HG03025 (cell line): Measurements from ENCODE around the gene WDHD1.
"Not testable (repeated sequence)": the region's sequence is repeated elsewhere in the genome, so short reads cannot be mapped to it uniquely, and the experiment has no call there.

Experiments
- ATAC-seq: cut with Tn5 transposase; IDR thresholded peaks from one replicate; pipeline ENCODE4 v1.9.1; 2021; ENCODE audit warnings: mild to moderate bottlenecking, moderate library complexity; ENCODE audit not compliant: unreplicated experiment, low FRiP score

The WDHD1 gene

GRCh38 chr14:54974788-54975414 lies 52.0 kb downstream of the WDHD1 start:
- no peak for ATAC-seq

DNA sequence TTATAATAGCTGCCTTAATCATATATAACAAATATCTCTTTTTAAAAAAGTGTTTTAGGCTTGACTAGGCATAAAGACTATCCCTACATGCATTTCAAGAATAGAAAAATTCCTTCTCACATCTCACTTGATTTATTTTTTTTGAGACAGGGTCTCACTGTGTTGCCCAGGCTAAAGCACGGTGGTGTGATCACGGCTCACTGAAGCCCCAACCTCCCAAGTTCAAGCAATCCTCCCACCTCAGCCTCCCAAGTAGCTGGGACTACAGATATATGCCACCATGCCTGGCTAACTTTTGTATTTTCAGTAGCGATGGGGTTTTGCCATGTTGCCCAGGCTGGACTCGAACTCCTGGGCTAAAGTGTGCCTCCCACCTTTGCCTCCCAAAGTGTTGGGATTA lies 59.4 kb downstream of the WDHD1 start:
- ATAC-seq = no peak

- ATAC-seq = no peak
These were observed 71.8 kb downstream of the WDHD1 start for GRCh38 chr14:54955143-54955542.

DNA sequence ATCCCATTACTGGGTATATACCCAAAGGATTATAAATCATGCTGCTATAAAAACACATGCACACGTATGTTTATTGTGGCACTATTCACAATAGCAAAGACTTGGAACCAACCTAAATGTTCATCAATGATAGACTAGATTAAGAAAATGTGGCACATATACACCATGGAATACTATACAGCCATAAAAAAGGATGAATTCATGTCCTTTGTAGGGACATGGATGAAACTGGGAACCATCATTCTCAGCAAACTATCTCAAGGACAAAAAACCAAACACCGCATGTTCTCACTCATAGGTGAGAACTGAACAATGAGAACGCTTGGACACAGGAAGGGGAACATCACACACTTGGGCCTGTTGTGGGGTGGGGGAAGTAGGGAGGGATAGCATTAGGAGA lies 73.3 kb downstream of the WDHD1 start:
- not testable (repeated sequence) for ATAC-seq

- ATAC-seq = not testable (repeated sequence)
These were observed 74.1 kb downstream of the WDHD1 start for GRCh38 chr14:54952803-54953202.

GRCh38 chr14:54947230-54947629 lies 79.7 kb downstream of the WDHD1 start:
- no peak for ATAC-seq

DNA sequence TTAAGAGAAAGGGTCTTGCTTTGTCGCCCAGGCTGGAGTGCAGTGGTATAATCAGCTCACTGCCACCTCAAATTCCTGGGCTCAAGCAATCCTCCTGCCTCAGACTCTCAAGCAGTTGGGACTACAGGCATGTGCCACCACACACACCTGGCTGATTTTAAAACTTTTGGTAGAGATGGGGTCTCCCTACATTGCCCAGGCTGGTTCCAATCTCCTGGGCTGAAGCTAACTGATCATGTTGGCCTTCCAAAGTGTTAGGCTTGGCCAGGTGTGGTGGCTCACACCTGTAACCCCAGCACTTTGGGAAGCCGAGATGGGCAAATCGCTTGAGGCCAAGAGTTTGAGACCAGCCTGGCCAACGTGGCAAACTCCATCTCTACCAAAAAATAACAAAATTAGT lies 80.4 kb downstream of the WDHD1 start:
- no peak for ATAC-seq

GRCh38 chr14:54944737-54945391 lies 82.0 kb downstream of the WDHD1 start:
- ATAC-seq = no peak

DNA sequence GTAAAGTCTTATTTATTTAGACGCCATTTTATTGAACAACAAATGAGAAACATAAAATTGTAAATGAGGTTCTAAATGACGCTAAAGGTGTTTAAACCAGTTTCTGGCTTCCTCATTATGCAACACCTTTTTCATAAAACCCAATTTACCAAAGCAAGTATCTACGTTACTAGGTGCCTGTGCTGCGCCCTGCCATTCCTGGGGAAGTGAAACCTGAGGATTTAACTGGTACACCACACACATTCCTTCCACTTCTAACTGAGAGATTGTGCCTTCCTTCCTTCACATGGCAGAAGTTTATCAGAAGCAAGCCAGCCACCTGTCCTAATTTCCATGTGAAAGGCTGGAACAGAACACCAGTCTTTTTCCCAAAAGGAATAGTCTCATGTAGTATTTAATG lies 84.0 kb downstream of the WDHD1 start:
- no peak for ATAC-seq

- ATAC-seq = no peak
These were observed 90.1 kb downstream of the WDHD1 start for GRCh38 chr14:54936816-54937215.

DNA sequence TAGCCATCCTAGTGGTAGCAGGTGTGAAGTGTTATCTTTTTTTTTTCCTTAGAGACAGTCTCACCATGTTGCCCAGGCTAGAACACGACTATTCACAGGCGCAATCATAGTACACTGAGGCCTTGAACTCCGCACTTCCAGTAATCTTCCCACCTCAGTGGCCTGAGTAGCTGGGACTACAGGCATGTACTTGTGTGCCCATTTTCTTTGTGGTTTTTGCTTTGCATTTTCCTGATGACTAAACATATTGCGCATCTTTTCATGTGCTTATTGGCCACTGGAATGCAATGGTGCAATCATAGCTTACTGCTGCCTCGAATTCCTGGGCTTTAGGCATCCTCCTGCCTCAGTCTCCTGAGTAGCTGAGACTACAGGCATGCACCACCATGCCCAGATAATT lies 90.9 kb downstream of the WDHD1 start:
- no peak for ATAC-seq

DNA sequence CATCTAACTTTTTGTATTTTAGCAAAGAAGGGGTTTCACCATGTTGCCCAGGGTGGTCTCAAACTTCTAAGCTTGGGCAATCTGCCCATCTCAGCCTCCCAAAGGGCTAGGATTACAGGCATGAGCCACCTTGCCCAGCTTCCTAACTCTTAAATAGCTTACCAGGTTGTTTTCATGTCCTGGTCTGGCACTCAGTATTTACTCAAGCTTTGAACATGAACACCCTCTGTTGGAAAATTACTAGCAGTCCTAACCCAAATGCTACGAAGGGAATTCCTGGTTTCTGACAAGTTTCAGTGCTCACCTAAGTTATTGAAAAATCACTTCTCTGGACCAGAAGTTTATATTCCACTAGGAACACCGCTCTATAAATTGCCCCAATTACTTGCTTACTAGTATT lies 91.8 kb downstream of the WDHD1 start:
- ATAC-seq = no peak

DNA sequence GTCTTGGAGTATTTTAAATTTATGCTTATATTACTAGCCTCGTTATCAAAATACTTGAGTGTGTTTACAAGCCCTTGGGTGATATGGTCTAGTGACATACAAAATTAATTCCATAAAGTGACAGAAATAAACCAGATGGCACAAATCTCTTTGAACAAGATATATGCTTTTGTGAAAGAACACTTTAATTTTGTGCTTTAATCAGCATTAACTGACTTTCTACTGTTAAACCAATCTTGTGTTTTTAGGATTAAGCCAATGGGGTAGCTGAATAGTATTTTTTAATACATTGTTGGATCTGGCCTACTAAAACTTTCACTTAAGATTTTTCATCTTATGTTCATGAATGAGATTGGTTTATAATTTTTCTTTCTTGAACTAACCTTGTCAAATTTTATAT lies 93.9 kb downstream of the WDHD1 start:
- no peak for ATAC-seq

DNA sequence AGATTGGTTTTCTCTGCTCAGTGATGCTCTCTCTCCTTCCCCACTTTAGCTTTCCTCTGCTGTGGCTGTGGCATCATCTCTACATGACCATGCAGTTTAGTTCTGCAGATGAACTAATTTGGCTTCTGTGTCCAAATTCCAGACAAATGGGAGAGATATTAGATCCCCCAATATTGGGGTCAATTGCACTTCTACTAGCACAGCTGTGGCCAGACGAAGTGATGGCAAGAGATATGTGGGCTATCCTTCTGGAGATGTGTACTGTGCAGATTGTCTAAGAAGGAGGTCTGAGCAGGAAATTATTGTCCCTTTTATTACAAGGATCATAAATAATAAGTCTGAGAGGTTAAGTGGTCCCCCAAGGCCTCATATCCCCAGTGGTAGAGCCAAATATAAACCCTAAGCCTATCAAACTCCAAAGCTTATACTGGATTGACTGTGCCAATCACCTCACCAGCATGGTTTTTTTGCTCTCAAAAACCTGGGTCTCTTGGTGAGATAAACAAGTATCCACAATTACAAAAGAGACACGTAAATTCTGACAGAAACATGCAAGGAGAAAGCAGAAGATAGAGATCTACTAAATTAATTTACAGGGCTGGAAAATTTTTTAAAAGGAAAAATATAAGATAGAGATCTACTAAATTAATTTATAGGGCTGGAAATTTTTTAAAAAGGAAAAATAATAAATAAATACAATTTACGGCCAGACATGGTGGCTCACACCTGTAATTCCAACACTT lies 95.1 kb downstream of the WDHD1 start:
- no peak for ATAC-seq

DNA sequence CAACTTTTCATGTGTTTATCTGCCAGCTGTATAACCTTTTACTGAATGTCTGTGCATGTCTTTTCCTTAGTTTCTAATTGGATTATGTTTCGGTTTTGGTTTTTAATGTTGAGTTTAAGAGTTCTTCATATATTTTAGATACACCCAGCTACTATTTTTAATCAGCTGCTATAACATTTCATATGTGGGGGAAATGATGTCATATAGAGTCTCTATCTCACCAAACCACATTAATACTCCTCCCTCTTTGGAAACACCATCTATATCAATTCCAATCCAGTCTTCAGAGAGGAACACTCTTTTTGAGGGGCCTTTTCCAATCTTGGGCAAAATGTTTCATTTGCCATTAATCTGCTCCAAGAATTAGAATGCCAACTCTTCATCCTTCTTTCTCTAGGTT lies 95.8 kb downstream of the WDHD1 start:
- ATAC-seq = no peak

- no peak for ATAC-seq
These were observed 97.3 kb downstream of the WDHD1 start for GRCh38 chr14:54929556-54929955.

DNA sequence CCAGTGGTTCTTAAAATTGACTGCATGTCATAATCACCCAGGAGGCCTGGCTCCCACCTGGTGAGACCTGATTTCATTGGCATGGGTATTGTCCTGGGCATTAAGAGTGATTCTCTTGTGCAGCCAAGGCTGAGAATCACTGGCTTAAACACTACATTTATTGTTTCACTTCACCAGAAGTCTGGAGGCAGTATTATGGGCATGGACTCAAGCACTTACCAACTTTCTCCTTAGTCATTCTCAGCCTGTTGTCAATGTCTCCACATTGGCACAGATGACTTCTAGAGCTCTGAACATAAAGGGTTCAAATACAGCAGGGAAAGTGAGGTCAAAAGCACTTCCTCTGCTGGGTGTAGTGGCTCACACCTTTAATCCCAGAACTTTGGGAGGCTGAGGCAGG lies 98.7 kb downstream of the WDHD1 start:
- no peak for ATAC-seq

DNA sequence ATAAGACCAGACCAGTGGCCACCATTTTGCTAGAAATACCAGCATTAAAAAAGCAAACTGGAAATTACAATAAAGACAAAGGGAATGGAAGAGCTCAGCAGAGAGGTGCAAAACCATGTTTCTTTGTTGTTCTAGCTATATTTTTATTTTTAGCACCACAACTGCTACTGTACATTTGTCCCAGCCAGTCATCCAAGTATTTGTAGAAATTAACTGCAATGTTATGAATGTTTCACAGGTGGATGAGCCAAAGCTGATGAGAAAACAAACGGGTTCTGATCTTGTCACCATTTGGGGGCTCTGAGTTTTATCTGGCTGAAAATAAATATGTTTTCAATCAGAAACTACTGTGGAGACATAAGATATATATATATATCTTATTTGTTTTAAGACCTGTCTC lies 99.3 kb downstream of the WDHD1 start:
- no peak for ATAC-seq

- ATAC-seq = not testable (repeated sequence)
These were observed 100.3 kb downstream of the WDHD1 start for GRCh38 chr14:54926570-54926969.

GRCh38 chr14:54922598-54922997 lies 104.3 kb downstream of the WDHD1 start:
- no peak for ATAC-seq

GRCh38 chr14:54920052-54920451 lies 106.8 kb downstream of the WDHD1 start:
- no peak for ATAC-seq

DNA sequence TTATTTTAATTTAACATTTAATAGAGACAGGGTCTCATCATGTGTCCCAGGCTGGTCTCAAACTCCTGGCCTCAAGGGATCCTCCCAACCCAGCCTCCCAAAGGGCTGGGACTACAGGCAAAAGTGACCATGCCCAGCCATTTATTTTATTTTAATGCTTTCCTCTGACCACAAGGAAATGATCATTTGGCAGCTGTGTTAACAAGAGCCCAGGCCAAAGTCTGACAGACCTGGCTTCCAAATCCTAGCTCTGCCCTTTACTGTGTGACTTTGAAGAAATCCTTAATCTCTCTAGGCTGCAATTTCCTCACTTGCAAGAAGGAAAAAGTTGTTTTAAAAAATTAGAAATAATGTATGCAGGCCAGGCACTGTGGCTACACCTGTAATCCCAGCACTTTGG lies 107.6 kb downstream of the WDHD1 start:
- ATAC-seq = no peak
